ES-I3 (cell line): ENCODE measurements around the gene DCLK2.

Source experiments
- H3K36me3 ChIP-seq: 2 replicates; pipeline ENCODE4 v1.6.1; 2013; ENCODE audit warnings: mild to moderate bottlenecking, low read length, control low read depth, moderate library complexity; ENCODE audit not compliant: insufficient read depth
- H3K4me1 ChIP-seq: 2 replicates; pipeline ENCODE4 v1.6.1; 2013; ENCODE audit warnings: mild to moderate bottlenecking, control low read depth, low read length; ENCODE audit not compliant: insufficient read depth
- H3K9ac ChIP-seq: 2 replicates; pipeline ENCODE4 v1.6.1; 2013; ENCODE audit warnings: low read depth, mild to moderate bottlenecking, low read length, moderate library complexity
- H3K9me3 ChIP-seq: 2 replicates; pipeline ENCODE4 v1.6.1; 2013; ENCODE audit warnings: mild to moderate bottlenecking, low read length, moderate library complexity; ENCODE audit not compliant: control insufficient read depth, insufficient read depth

Gene DCLK2

GRCh38 chr4:150305995-150306394 lies 227.8 kb downstream of the DCLK2 start:
- no peaks in the 10 kb centered on the region for H3K36me3 ChIP-seq
- H3K9me3 ChIP-seq, result no peaks in the 10 kb centered on the region
- peaks cover 9% of the 10 kb centered on the region; the same call in 1 of the 2 replicates for H3K4me1 ChIP-seq
- H3K9ac ChIP-seq, result no peak overlapping the region

- Histone ChIP-seq H3K36me3 (no peaks in the 10 kb centered on the region), H3K9ac (no peak overlapping the region), H3K9me3 (no peaks in the 10 kb centered on the region), H3K4me1 (peaks cover 9% of the 10 kb centered on the region; the same call in 1 of the 2 replicates)
Measured at GRCh38 chr4:150306719-150307118, 228.5 kb downstream of the DCLK2 start.
